Stimulated activated CD8-positive, alpha-beta memory T cell treated with anti-CD3 and anti-CD28 coated beads, Interleukin-2, amount 100 ng/mL, for 1 hour (primary cell): ENCODE measurements around the gene CTNND2.
"Not testable (repeated sequence)": the region's sequence is repeated elsewhere in the genome, so short reads cannot be mapped to it uniquely, and the experiment has no call there.

Experiments
- DNase-seq, 2 donors: peaks; one replicate each; pipeline ENCODE4 v3.0.0-alpha.2; 2020; ENCODE audit warnings: low read depth in 2 of 2

Gene CTNND2

DNA sequence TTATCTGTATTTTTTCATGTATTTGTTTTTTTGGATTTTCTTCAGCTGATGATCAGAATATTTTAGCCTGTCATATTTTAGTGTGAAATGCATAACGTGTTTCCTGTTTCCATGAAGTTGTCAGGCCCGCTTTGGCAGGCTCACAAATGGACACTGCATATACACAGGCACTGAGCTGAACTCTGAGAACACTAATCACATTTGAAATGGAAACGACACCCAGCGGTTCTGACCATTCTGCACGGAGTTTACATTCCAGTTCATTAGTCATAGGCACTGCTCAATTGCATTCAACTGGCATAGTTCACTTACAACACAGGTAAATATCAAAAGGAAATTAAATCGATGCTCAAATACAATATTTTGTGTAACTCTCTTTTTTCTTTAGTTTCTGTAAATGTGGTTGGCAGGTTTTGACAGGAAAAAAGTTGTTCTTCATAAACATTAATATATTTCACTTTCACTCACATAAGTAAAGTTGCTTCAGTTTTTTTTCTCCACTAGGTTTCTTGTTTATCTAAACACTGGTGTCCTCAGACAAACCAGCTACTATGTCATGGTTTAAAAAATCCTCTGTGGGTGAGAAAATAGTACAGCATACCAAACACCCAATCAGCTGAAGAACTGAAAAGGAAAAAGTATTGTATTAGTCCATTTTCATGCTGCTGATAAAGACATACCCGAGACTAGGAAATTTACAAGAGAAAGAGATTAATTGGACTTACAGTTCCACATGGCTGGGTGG lies 584.2 kb downstream of the CTNND2 start:
- DNase-seq: no peak

DNA sequence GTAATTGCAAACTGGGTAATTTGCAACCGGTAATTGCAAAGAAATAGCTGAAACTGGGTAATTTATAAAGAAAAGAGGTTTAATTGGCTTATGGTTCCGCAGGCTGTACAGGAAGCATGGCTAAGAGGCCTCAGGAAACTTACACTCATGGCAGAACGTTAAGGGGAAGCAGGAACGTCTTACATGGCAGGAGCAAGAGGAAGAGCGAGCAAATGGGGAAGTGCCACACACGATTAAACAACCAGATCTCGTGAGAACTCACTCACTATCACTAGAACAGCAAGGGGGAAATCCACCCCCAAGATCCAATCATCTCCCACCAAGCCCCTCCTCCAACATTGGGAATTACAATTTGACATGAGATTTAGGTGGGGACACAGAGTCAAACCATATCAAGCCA lies 590.6 kb downstream of the CTNND2 start:
- DNase-seq: not testable (repeated sequence)

DNA sequence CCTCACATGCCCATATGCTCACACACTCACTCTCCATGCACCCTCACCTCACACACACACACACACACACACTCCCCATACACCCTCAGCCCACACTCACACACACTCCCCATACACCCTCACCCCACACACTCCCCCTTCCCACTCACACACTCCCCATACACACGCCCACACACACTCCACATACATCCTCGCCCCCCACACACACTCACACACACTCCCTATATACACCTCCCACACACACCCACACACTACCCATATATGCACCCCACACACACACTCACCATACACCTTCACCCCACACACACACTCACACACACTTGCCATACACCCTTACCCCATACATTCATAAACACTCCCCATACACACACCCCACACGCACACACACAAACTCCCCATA lies 592.5 kb downstream of the CTNND2 start:
- DNase-seq: no peak

DNA sequence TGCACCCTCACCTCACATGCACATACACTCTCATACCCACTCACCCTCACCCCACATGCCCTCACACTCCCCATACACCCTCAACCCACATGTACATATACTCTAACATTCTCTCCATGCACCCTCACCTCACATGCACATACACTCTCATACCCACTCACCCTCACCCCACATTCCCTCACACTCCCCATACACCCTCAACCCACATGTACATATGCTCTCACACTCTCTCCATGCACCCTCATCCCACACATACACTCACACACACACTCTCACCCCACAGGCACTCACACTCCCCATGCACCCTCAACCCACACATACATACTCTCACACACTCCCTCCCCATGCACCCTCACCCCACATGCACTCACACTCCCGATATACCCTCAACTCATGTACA lies 593.0 kb downstream of the CTNND2 start:
- no peak for DNase-seq

DNA sequence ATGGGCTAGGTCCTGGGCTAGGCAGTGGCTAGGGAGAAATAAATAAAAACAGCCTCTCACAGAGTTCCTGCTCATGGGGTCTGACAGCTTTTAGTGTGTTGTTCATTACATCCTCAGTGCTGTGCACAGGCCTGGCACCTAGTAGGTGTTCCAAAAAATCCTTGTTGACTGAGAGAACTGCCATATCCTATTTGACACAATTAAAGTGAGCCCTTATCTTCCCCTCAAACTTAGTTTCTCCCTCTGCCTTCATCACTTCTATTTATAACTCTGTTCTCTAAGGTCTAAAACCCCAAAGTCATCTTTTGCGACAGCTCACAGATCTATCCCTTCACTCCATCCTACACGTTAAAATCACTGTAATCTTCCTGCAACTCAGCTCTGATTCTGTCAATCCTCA lies 594.1 kb downstream of the CTNND2 start:
- DNase-seq: no peak

DNA sequence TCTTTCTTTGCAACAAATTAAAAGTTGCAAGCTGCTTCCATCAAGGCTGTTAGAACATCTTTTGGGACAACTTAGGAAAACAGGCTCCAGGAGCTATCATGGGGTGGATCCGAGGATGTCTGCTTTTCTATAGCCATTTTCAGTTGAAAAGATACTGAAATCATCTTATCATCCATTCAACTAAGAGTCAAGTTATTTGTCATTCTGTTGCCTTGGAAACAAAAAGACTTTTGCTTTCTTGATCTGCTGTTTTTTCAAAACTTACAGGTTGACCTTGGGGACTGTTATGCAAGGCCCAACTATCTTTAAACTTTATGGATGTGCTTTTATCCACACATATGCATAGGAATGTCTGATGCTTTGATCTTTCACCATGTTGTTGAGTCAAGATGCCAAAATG lies 597.9 kb downstream of the CTNND2 start:
- no peak for DNase-seq

DNA sequence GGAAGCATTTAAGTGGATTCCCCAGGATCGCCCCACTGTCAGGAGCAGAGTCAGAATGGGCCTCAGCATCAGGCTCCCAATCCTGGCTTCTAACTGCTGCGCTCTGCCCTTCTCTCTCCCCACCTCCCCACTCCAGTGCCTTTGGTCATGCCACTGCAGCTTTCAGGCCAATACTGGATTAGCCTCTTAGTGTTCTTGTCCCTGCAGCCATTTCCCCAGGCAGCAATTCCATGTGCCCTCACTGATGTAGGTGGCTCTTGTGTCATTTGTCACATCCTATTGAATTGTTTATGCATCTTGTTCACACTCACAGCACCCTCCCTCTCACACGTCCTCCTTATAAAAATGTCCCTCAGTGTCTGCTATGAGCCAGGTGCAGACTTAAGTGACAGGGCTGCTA lies 599.0 kb downstream of the CTNND2 start:
- no peak for DNase-seq

DNA sequence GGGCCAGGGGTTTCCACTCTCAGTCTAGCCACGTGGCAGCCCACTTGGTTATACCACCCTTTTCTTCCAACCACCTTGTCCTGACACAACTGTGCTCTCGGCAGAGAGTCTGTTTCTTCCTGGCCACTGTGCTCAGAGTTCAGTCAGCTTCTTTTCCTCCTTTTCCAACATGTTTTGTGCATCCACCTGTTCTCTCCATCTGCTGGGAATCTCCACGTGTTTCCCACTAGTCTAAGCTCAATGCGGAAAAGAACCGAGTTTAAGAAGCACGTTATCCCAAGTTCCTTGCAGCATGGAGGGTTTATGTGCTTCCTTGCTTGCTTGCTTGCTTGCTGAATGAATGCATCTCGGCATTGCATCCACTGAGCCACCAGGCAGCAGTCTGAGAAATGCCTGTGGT lies 599.6 kb downstream of the CTNND2 start:
- no peak for DNase-seq

DNA sequence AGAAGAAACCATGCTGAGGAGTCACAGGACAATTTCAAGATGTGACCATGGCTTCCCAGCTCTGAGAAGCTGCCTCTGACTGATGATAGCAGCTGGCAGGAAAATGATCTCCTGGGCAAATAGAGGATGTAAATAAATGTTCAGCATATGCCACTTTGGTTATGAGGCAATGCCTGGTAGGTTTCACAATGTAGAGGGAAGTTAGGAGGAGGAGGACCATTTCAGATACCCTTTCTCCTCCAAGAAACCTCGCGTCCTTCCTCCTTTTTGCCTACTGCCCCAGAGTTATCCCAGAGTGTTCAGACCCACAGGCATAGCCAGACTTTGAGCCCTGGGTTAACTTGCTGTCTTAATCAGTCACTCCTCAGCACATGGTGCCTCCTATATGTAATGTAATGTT lies 601.6 kb downstream of the CTNND2 start:
- DNase-seq: no peak

DNA sequence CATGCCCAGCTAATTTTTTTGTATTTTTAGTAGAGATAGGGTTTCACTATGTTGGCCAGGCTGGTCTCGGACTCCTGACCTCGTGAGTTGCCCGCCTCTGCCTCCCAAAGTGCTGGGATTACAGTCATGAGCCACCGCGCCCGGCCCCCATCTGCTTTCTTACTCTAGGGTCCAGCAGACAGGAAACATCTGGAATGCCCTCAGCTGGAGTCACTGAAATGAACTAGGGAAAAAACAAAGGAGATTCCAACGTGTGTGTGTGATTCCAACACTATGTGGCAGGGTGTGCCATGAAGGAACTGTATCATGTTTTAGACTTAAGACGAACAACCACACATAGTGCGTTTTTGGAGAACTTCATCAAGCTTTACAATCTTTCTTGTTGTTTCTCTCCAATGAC lies 603.1 kb downstream of the CTNND2 start:
- DNase-seq: no peak

DNA sequence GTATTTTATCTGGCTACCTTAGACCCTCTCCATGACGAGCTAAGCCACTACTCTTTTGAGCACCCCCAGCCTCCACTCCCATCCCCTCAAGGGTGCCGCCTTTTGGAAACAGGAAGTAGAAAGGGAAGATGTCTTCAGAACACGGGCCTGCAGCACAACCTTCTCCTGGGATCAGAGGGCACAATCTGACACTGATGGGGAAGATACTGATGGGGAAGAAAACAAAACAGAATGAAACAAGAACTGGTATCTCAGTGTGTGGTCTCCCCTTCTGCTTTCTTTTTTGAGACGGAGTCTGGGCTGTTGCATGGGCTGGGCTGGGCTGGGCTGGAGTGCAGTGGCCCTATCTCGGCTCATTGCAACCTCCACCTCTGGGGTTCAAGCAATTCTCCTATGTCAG lies 603.5 kb downstream of the CTNND2 start:
- DNase-seq: no peak

DNA sequence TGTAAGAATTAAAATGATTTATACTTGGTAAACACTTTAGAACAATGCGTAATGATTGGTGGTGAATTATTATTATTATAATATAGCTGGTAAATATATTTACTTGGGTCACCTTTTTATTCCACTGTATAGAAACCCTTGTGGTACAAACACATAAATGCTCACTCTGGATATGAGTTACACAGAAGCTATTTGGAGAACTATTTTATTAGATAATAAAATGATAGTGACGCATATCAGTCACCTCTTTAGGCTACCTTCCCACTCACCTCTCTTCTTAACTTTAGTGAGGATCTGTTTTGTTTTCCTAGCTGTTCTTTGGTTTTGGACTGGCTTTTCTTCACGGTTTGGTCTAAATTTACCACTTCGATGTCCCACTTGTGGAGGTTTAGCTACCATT lies 605.4 kb downstream of the CTNND2 start:
- DNase-seq: no peak

DNA sequence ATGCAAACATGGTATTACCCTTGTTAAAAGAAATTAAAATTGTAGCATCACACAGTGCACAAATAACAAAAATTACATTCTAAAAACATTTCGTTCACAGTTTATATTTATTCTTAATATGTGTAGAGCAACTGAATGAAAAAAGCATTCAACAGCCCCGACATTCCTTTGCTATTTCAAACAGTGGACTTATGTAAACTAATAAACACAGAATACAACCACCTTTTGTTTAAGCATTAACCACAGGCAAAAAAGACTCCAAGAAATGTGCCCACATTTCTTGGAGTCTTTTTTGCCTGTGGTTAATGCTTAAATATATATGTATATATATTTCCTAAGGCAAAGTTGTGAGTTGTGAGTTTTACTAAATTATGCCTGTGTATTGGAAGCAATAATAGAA lies 610.7 kb downstream of the CTNND2 start:
- DNase-seq: no peak

DNA sequence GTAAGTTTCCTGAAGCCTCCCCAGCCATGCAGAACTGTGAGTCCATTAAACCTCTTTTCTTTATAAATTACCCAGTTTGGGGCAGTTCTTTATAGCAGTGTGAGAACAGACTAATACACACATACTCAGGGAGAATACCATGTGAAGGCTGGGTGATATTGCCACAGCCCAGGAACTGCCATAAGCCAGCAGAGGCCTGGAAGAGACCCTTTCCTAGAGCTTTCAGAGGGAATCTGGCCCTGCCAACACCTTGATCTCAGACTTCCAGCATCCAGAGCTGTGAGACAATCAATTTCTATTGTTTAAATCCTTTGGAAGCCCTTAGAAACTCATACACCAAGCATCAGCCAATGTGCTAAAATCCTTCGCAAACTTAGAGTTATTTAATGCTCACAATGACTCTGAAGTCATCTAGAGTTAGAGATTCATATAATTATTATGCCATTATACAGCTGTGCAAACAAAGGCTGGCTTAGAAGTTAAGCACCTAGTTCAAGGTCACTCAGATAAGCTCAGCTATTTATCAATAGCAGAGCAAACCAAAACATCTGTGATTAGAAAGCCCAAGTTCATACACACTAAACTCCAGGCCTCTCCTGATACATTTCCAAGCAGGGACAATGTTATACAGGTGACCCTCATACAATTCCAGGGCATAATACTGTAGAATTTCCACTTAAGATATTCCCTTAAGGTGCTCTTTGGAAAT lies 611.4 kb downstream of the CTNND2 start:
- no peak for DNase-seq

DNA sequence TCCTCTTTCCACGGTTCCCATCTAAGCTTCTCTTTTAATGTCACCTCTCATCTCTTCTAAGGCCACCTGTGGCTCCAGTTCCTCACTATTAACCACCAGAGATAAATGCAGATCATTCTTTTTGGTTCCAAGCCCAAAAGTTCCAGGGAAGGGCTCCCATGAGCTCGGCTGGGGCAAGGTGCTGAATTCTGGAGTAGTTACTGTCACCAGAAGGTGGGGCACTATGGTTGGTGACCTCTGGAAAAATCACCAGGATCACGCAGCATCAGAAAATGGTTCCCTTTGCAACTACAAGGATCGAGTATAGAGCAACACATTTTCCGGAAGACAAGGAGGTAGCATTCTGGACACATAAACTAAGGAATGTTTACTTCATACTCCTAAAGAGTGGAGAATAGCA lies 614.5 kb downstream of the CTNND2 start:
- no peak for DNase-seq

DNA sequence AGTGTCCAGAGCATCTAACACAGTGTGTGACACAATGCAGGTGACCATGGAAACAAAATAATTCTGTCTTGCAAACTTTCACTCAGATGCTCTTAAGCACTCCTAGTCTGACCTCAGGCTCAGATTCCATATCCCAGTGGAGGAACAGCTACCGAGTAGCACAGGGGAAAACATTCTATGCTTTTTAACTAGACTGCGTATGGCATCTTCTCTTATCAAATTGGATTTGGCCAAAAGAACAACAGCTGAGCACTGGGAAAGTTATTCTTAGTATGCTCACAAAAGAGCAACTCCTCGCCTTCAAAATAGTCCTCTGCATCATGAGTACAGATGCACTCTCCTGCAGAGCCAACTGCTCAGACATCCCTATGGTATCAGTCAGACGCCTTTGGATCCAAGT lies 615.0 kb downstream of the CTNND2 start:
- DNase-seq: no peak

DNA sequence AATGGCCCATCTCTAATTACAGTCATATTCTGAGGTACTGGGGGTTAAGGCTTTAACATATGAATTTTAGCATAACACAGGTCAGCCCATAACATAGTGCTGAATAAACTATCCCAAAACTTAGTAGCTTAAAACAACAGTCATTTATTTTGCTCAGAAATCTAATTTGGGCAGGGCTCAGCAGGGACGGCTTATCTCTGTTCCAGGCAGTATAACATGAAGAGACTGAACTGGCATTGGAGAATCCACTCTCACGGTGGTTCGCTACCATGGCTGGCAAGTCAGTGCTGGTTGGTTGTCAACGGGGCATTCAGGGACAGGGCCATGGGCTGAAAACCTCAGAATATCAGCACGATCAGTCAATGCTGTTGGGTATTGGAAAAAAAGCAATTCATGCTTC lies 622.4 kb downstream of the CTNND2 start:
- no peak for DNase-seq

DNA sequence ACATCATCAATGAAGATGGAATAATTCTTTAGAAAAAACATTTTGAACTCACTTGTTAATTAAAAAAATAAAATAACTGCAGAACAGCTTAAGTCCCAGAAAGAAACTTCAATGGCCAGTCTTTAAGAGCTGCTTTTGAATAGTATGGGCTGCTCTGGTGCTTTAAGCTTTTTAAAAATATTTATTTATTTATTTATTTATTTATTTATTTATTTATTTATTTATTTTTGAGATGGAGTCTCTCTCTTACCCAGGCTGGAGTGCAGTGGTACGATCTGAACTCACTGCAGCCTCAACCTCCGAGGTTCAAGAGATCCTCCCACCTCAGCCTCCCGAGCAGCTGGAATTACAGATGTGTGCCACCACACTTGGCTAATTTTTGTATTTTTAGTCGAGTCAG lies 626.9 kb downstream of the CTNND2 start:
- DNase-seq: no peak

DNA sequence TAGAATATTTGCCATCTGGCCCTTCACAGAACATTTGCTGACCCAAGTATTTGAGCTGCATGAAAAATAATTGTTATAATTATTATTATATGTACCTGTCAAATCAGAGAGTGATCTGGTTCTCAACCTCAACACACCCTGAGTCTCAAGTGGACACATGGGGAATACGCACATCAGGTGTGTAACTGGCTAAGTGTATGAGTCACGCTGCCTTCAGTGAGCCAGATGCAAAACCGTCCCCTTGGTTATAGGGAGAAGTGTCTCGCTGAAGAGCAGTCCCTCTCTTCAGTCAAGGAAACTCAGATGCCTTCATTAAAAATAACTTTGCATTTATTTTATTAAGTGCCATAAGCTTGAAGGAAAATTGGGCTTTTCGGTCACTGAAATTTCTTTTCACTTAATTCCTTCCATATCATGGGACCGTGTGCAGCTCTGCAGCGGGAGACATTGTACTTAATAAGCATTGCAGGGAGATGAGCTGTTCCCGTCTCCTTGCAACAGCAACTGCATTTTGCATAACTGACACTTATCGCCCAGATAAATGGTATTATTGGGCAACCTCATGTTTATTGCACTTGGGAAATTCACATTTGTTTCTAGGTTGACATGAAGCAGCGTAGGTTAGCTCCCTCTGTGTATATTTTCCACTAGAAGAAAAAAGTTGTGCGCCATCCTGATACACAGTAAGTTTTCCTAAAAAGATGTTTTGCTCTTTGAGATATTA lies 630.9 kb downstream of the CTNND2 start:
- DNase-seq: no peak

DNA sequence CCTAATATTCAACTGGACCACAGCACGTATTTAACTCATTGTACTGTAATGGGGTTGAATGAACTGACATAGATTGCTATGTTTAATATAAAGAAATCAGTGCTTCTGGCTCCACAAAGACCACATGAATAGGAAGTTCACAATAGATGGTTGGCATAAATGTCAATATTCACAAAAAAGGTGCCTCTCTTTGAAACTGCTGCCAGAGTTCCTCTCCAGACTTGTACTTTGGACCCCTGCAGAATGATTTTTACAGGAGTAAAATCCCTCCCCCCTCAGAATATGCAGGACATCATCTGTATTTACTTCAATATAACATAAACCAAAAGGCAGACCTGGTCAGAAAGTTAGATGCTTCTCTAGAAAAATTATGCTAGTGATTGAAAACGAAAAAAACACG lies 634.7 kb downstream of the CTNND2 start:
- DNase-seq: no peak

DNA sequence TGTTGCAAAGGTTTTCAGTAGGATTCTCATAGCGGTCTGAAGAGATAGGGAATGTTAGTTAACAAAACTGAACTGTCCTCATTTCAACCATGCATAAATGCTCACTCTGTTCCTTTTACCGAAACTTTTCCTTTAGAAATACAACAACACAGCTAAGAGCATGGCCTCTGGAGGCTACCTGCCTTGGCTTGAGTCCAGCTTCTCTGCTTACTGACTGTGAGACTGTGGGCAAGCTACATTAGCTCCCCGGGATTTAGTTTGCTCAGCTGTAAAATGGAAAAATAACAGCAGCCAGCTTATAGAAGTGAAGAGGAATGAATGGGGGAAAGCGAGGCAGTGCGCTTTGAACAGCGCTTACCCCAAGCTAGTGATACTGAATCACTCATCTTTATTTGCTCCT lies 635.4 kb downstream of the CTNND2 start:
- no peak for DNase-seq

DNA sequence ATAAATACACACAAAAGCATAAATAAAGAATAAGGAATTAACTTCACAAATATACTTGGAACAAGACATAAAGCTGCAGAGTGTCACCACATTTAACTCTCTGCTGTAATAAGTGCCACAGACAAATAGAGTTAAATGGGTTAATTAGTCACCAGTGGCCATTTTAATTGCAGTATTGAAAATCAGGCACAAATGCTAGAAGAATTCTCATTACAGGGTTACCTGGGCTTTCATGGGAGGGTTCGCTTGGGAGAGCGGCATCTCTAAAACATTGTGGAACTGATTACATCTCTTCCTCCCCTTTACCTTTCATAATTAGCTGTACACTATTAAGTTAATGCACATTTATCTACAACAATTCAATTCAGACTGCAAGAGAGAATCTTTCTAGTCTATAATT lies 637.9 kb downstream of the CTNND2 start:
- no peak for DNase-seq

DNA sequence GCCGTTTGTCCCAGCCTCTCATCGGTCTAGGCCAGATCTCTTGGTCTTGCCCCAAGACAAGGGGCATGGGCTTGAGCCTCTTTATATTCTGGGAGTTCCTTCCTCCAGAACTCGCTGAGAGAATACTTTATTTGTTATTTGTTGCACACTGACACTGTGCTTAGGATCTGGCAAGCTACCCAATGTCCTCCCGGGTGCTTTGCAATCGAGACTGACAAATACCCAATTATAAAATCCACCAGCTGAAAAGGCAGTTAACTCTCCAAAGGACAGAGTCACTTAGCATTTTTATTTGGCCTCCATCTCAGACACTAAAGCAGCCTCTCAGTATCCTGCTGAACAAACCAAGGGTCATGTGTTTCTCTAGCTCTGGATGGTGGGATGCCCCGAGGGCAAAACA lies 643.0 kb downstream of the CTNND2 start:
- no peak for DNase-seq
